K562 (cell line): ENCODE measurements around the gene SLC22A15. TPM values are rescaled to one million over a fixed set of nuclear protein-coding genes. Genes with fewer than 3 reads are reported as not detected.

Experiments
- ATAC-seq: fragments of 200-7000 bp; cut with Tn5 transposase; 3 replicates; pipeline ENCODE4 v1.9.1; 2020; ENCODE audit warnings: moderate library complexity
- BruUV-seq: library from RNA; stranded (reverse); fragments of 400-500 nt; replicated peaks from 2 replicates; lab custom pipeline; 2021; lab: Mats Ljungman, UMichigan
- CTCF ChIA-PET: fragments of 300-600 bp; formaldehyde crosslinking; extraction: SDS; loops from one replicate; lab custom pipeline; 2021; ENCODE audit warnings: low intra/inter-chr PET ratio; lab: Yijun Ruan, JAX
- POLR2A ChIA-PET: fragments of 300-600, 350-650 bp; sonication (Branson Sonifier 250); formaldehyde crosslinking; extraction: SDS; loops from one replicate; lab custom pipeline; 2021; ENCODE audit warnings: antibody characterized with exemption, inconsistent platforms; lab: Yijun Ruan, JAX
- DNase-seq, 4 experiments: peaks; one replicate each; pipeline versions ENCODE4 v3.0.0 to v3.0.0-alpha.2; 2011 to 2018; ENCODE audit warnings: low spot score in 3 of 4, mixed read lengths in 3 of 4; ENCODE audit errors: extremely low read depth in 1 of 4
- FAIRE-seq: peaks from 2 replicates; lab custom pipeline; 2011; peaks lifted over from hg19 to GRCh38; lab: Jason Lieb, UNC
- H2AFZ ChIP-seq: 2 replicates; pipeline ENCODE4 v1.6.0; 2011; ENCODE audit warnings: low read depth, low read length, control low read depth, inconsistent platforms
- H3K27ac ChIP-seq: fragments of 200-600 bp; 3 replicates; pipeline ENCODE4 v1.8.0; 2011; ENCODE audit warnings: low read depth, mild to moderate bottlenecking, control low read depth, inconsistent platforms, low read length, moderate library complexity, mixed read lengths; ENCODE audit errors: extremely low read depth
- H3K27me3 ChIP-seq, 2 experiments: fragments of 300-600 bp in 1 of 2; 2 replicates in 1 of 2; 3 replicates in 1 of 2; pipeline versions ENCODE4 v1.6.0 to v1.8.0; 2011; ENCODE audit warnings: inconsistent platforms in 2 of 2, low read length in 2 of 2, mild to moderate bottlenecking in 1 of 2, mixed read lengths in 1 of 2, moderate library complexity in 1 of 2; ENCODE audit not compliant: control insufficient read depth in 2 of 2, insufficient read depth in 2 of 2
- H3K36me3 ChIP-seq: fragments of 300-600 bp; 3 replicates; pipeline ENCODE4 v1.8.0; 2011; ENCODE audit warnings: mild to moderate bottlenecking, low read length, inconsistent platforms; ENCODE audit not compliant: control insufficient read depth, insufficient read depth
- H3K4me1 ChIP-seq, 2 experiments: fragments of 200-600 bp in 1 of 2; replicated peaks in 1 of 2; 2 replicates in 1 of 2; 3 replicates in 1 of 2; pipeline versions ENCODE4 v1.5.1 to v1.8.0; 2011; ENCODE audit warnings: inconsistent platforms in 2 of 2, low read length in 2 of 2, mild to moderate bottlenecking in 1 of 2, mixed read lengths in 1 of 2, moderate library complexity in 1 of 2; ENCODE audit not compliant: control insufficient read depth in 2 of 2, insufficient read depth in 2 of 2
- H3K4me2 ChIP-seq: 2 replicates; pipeline ENCODE4 v1.6.1; 2011; ENCODE audit warnings: low read length, control low read depth, inconsistent platforms, mixed read lengths; ENCODE audit not compliant: insufficient read depth
- H3K4me3 ChIP-seq: fragments of 200-600 bp; sonication (generic), shearing (Covaris generic); 2 replicates; pipeline ENCODE4 v1.5.1; 2016; ENCODE audit warnings: control low read depth, inconsistent platforms
- H3K79me2 ChIP-seq: fragments of 200-600 bp; 3 replicates; pipeline ENCODE4 v1.8.0; 2011; ENCODE audit warnings: low read length, inconsistent platforms; ENCODE audit not compliant: control insufficient read depth, insufficient read depth
- H3K9ac ChIP-seq, 2 experiments: 2 replicates each; pipeline versions ENCODE4 v1.6.0 to v1.6.1; 2011; ENCODE audit warnings: low read depth in 2 of 2, low read length in 2 of 2, control low read depth in 1 of 2, inconsistent platforms in 1 of 2, mild to moderate bottlenecking in 1 of 2, mixed read lengths in 1 of 2; ENCODE audit not compliant: insufficient read depth in 1 of 2
- H3K9me1 ChIP-seq: one replicate; pipeline ENCODE4 v1.6.0; 2011; ENCODE audit warnings: inconsistent platforms, mild to moderate bottlenecking, low read length, moderate library complexity; ENCODE audit not compliant: control insufficient read depth, insufficient read depth
- H3K9me3 ChIP-seq: replicated peaks from 2 replicates; pipeline ENCODE4 v1.5.1; 2011; ENCODE audit warnings: low read depth, low read length, inconsistent platforms; ENCODE audit not compliant: control insufficient read depth, insufficient read depth
- H4K20me1 ChIP-seq: replicated peaks from 2 replicates; pipeline ENCODE4 v1.6.1; 2011; ENCODE audit warnings: low read length, inconsistent platforms, mixed read lengths; ENCODE audit not compliant: control insufficient read depth, insufficient read depth
- BRCA1 ChIP-seq, 2 experiments: fragments of 450-650 bp in 1 of 2; sonication (generic) in 1 of 2; formaldehyde crosslinking in 1 of 2; IDR thresholded peaks; 2 replicates each; pipeline versions ENCODE4 v1.5.0 to v1.6.1; 2017 to 2020; ENCODE audit warnings: mild to moderate bottlenecking in 1 of 2, missing genetic modification reagents in 1 of 2
- ELF2 ChIP-seq: fragments of 250-450 bp; sonication (Bioruptor Pico); IDR thresholded peaks from 2 replicates; pipeline ENCODE4 v1.5.0; 2021; ENCODE audit warnings: mild to moderate bottlenecking
- RNF2 ChIP-seq: sonication (generic); IDR thresholded peaks from 2 replicates; pipeline ENCODE4 v1.6.1; 2016
- SMARCC2 ChIP-seq: fragments of 450-650 bp; IDR thresholded peaks from 2 replicates; pipeline ENCODE4 v1.6.1; 2017; ENCODE audit warnings: antibody characterized with exemption, moderate library complexity, mild to moderate bottlenecking, low read depth
- SREBF2 ChIP-seq: sonication (generic); formaldehyde crosslinking; IDR thresholded peaks from 2 replicates; pipeline ENCODE4 v1.4.0; 2020; ENCODE audit warnings: mild to moderate bottlenecking, missing genetic modification reagents
- TAF7 ChIP-seq: fragments of 450-650 bp; IDR thresholded peaks from 2 replicates; pipeline ENCODE4 v1.6.1; 2016; ENCODE audit warnings: missing genetic modification characterization, missing compliant biosample characterization
- TCF7L2 ChIP-seq: fragments of 150-350 bp; IDR thresholded peaks from 2 replicates; pipeline ENCODE4 v1.6.1; 2016; ENCODE audit warnings: low read depth, mild to moderate bottlenecking, low read length, moderate library complexity
- ZBTB17 ChIP-seq: fragments of 450-650 bp; formaldehyde crosslinking; IDR thresholded peaks from 2 replicates; pipeline ENCODE4 v1.4.0; 2020; ENCODE audit warnings: mild to moderate bottlenecking
- ZC3H8 ChIP-seq: fragments of 450-650 bp; IDR thresholded peaks from 2 replicates; pipeline ENCODE4 v1.6.1; 2017
- ZNF124 ChIP-seq: sonication (generic); formaldehyde crosslinking; IDR thresholded peaks from 2 replicates; pipeline ENCODE4 v1.8.1; 2022; ENCODE audit warnings: missing genetic modification reagents
- ZNF224 ChIP-seq: sonication (generic); formaldehyde crosslinking; IDR thresholded peaks from 2 replicates; pipeline ENCODE4 v1.8.0; 2022; ENCODE audit warnings: mild to moderate bottlenecking, missing genetic modification reagents
- ZNF263 ChIP-seq: sonication (generic); formaldehyde crosslinking; IDR thresholded peaks from 2 replicates; pipeline ENCODE4 v1.8.0; 2022; ENCODE audit warnings: mild to moderate bottlenecking, missing genetic modification reagents, borderline replicate concordance
- ZNF316 ChIP-seq: fragments of 450-650 bp; IDR thresholded peaks from 2 replicates; pipeline ENCODE4 v1.6.1; 2016
- ZNF384 ChIP-seq: IDR thresholded peaks from 2 replicates; pipeline ENCODE4 v1.6.1; 2012; ENCODE audit warnings: low read depth, low read length, improper control_type of control experiment
- ZSCAN32 ChIP-seq: fragments of 450-650 bp; formaldehyde crosslinking; IDR thresholded peaks from 2 replicates; pipeline ENCODE4 v1.4.0; 2020; ENCODE audit warnings: mild to moderate bottlenecking, moderate library complexity
- WGBS: fragments of 100-300 bp; shearing (Covaris generic); methylation state at CpG from one replicate; pipeline ENCODE4 v1.1.6; 2016; ENCODE audit warnings: low coverage, mixed read lengths; ENCODE audit not compliant: insufficient coverage; ENCODE audit errors: missing lambda C conversion rate; 5-methylcytosine and 5-hydroxymethylcytosine counted together
- in situ Hi-C: fragments of 300-500 bp; cut with MboI; formaldehyde crosslinking; loops from 4 replicates; pipeline ENCODE4 v1.15.0; 2018; ENCODE audit warnings: inconsistent platforms, mixed read lengths
- intact Hi-C: fragments of 100-400 bp; cut with micrococcal nuclease; formaldehyde crosslinking; loops from 2 replicates; pipeline ENCODE4 v1.14.2; 2022
- polyA plus RNA-seq, 8 experiments: library from polyadenylated mRNA; depleted of rRNA in 4 of 8; stranded (reverse) in 5 of 8; unstranded in 3 of 8; fragments of >200 nt; fragmentation: Nextera tagmentation in 2 of 8; fragmentation: Illumina TruSeq in 1 of 8; extraction: Ambion mirVana in 2 of 8; extraction: Trizol in 1 of 8; gene quantifications; 2 replicates each; pipeline versions ENCODE4 v1.2.1 to v1.2.3, GENCODE V29; 2011 to 2014; ENCODE audit warnings: inconsistent platforms in 1 of 8, missing spikeins in 1 of 8
- total RNA-seq, 7 experiments: library from RNA; depleted of rRNA in 6 of 7; stranded (reverse); fragments of >200 nt in 6 of 7; fragmentation: Illumina TruSeq in 2 of 7; extraction: Trizol in 2 of 7; gene quantifications; 2 replicates each; pipeline versions ENCODE4 v1.2.1 to v1.2.3, GENCODE V29; 2011 to 2021; ENCODE audit warnings: low replicate concordance in 1 of 7
- TF ChIP-seq, protein P1 (sequence below): fragments of 450-650 bp; conservative IDR thresholded peaks from 2 replicates; pipeline ENCODE4 v1.6.1; 2016; ENCODE audit warnings: missing genetic modification characterization, low read depth, mild to moderate bottlenecking, missing compliant biosample characterization, moderate library complexity
- TF ChIP-seq, protein P2 (sequence below): fragments of 150-350 bp; conservative IDR thresholded peaks from 2 replicates; pipeline ENCODE4 v1.6.1; 2014; ENCODE audit warnings: low read length
- TF ChIP-seq, protein P3 (sequence below): IDR thresholded peaks from 2 replicates; pipeline ENCODE4 v1.6.1; 2012; ENCODE audit warnings: low read depth, low read length, improper control_type of control experiment, borderline replicate concordance

SLC22A15 gene
- total and polyA plus RNA-seq, 9 of the 15 experiments (the other 6 are each of a cell fraction or from before 2014, with no cell fraction given) = 0.24 to 2.7 (median 1.2) TPM

DNA sequence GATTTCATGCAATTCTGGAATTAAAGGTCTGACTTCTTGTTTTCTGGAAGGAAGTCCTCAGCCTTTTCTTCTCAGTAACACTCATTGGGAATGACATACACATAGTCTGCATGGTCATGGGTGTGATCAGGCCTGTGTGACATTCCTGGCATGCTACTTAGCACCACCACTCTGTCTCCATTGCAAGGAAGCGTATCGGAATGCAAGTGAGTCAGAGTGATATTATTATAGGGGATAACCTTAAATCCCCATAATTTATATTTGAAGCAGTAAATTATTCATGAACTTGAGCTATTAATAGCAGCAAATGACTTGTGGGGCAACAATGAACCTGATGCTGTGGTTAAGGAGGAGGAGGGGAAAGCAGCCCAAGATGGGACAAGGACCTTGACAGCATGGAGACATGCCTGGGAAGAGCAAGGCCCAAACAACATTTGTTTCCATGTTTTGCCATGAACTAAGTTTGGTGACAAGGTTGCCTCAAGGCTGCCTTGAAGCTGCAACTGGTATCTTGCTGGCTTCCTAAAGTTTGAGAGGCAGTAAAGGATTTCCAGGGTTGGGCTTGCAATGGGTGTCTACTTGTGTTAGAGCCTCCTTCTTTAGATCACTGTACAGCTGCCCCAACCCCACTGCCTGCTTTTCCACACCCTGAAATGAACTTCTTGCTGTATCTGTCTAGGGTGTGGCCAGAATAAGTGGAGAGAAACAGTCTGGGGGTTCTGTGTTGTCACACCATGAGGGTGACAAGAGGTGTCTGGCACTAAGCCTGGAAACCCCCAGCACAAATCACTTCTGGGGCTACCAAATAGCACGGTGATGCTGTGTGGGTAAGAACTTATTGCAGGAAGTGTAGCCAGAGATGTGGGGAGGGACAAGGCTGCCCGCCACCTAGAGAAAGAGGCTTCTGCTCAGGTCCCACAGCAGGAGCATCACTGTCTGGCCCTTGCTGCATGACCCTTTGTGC, 139.4 kb downstream of the SLC22A15 start:
- no peak for DNase-seq
- in situ Hi-C loops = no loop called here
- TF ChIP-seq, protein P1, sequence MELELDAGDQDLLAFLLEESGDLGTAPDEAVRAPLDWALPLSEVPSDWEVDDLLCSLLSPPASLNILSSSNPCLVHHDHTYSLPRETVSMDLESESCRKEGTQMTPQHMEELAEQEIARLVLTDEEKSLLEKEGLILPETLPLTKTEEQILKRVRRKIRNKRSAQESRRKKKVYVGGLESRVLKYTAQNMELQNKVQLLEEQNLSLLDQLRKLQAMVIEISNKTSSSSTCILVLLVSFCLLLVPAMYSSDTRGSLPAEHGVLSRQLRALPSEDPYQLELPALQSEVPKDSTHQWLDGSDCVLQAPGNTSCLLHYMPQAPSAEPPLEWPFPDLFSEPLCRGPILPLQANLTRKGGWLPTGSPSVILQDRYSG (tag) = no peak
- TF ChIP-seq SREBF2 (CRISPR knock-in tag) (no peak), ZC3H8 (no peak), ZNF263 (no peak), ZBTB17 (CRISPR knock-in tag) (no peak), ZSCAN32 (CRISPR knock-in tag) (no peak), TCF7L2 (no peak), TAF7 (tag) (no peak), ELF2 (CRISPR knock-in tag) (no peak), BRCA1 (IDR thresholded peaks at IDR 0.05) (no peak), BRCA1 (CRISPR knock-in tag; IDR thresholded peaks at IDR 0.05) (no peak), ZNF384 (no peak), RNF2 (no peak), ZNF124 (CRISPR knock-in tag) (no peak), ZNF316 (no peak), ZNF224 (CRISPR knock-in tag) (no peak), SMARCC2 (no peak)
- TF ChIP-seq, protein P2, sequence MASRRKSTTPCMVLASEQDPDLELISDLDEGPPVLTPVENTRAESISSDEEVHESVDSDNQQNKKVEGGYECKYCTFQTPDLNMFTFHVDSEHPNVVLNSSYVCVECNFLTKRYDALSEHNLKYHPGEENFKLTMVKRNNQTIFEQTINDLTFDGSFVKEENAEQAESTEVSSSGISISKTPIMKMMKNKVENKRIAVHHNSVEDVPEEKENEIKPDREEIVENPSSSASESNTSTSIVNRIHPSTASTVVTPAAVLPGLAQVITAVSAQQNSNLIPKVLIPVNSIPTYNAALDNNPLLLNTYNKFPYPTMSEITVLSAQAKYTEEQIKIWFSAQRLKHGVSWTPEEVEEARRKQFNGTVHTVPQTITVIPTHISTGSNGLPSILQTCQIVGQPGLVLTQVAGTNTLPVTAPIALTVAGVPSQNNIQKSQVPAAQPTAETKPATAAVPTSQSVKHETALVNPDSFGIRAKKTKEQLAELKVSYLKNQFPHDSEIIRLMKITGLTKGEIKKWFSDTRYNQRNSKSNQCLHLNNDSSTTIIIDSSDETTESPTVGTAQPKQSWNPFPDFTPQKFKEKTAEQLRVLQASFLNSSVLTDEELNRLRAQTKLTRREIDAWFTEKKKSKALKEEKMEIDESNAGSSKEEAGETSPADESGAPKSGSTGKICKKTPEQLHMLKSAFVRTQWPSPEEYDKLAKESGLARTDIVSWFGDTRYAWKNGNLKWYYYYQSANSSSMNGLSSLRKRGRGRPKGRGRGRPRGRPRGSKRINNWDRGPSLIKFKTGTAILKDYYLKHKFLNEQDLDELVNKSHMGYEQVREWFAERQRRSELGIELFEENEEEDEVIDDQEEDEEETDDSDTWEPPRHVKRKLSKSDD = no peak
- TF ChIP-seq, protein P3, sequence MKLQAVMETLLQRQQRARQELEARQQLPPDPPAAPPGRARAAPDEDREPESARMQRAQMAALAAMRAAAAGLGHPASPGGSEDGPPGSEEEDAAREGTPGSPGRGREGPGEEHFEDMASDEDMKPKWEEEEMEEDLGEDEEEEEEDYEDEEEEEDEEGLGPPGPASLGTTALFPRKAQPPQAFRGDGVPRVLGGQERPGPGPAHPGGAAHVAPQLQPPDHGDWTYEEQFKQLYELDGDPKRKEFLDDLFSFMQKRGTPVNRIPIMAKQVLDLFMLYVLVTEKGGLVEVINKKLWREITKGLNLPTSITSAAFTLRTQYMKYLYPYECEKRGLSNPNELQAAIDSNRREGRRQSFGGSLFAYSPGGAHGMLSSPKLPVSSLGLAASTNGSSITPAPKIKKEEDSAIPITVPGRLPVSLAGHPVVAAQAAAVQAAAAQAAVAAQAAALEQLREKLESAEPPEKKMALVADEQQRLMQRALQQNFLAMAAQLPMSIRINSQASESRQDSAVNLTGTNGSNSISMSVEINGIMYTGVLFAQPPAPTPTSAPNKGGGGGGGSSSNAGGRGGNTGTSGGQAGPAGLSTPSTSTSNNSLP = no peak

More for the DNA sequence above, 139.4 kb downstream of the SLC22A15 start:
- H3K9me3 ChIP-seq = no peaks in the 10 kb centered on the region
- no peaks in the 10 kb centered on the region for H4K20me1 ChIP-seq
- no peaks in the 10 kb centered on the region for H3K79me2 ChIP-seq
- FAIRE-seq (no peak), ATAC-seq (no peak)
- H3K36me3 ChIP-seq = no peaks in the 10 kb centered on the region
- no peak overlapping the region for H3K4me2 ChIP-seq
- POLR2A ChIA-PET = interaction anchor here (0.8 kb wide), 1 partner anchor 110 kb away, joined by 4 read pairs; no protein-coding TSS in a partner anchor
- CTCF ChIA-PET = no interaction called here
- no peak overlapping the region for H3K27ac ChIP-seq
- no peak overlapping the region for H3K4me3 ChIP-seq
- H3K27me3 ChIP-seq = peaks cover 5 to 17% of the 10 kb centered on the region in 2 experiments
- no peak overlapping the region for H3K9ac ChIP-seq
- no peaks in the 10 kb centered on the region for H3K4me1 ChIP-seq
- intact Hi-C loops = no loop called here
- no TSS peak for BruUV-seq
- 1% methylated on average over 4 of the region's 4 CpGs for WGBS
- H2AFZ ChIP-seq = no peak overlapping the region
- no peaks in the 10 kb centered on the region for H3K9me1 ChIP-seq
